T-helper 17 cell (primary cell): ENCODE results near the gene YIF1A. TPM values are rescaled to one million over a fixed set of nuclear protein-coding genes. Genes with fewer than 3 reads are reported as not detected.
A peak's percentile ranks its signal among the peaks of the same experiment; 100 is the strongest.
"Not testable (repeated sequence)": the region's sequence is repeated elsewhere in the genome, so short reads cannot be mapped to it uniquely, and the experiment has no call there.

Experiments used
- ATAC-seq: fragments of 150-1000 bp; cut with Tn5 transposase; 2 replicates; pipeline ENCODE4 v1.10.0; 2021; ENCODE audit warnings: mild to moderate bottlenecking, moderate library complexity
- DNase-seq, 3 donors: peaks; one replicate each; pipeline versions ENCODE4 v3.0.0 to v3.0.0-alpha.2; 2020 to 2021
- H3K9me3 ChIP-seq: one replicate; pipeline ENCODE4 v1.7.0; 2013; ENCODE audit warnings: low read length, mild to moderate bottlenecking; ENCODE audit not compliant: control insufficient read depth, poor library complexity, severe bottlenecking
- H3K27ac Mint-ChIP-seq: one replicate; pipeline ENCODE4 v1.8.0; 2022; ENCODE audit warnings: mild to moderate bottlenecking, moderate library complexity, mixed read lengths
- H3K27me3 Mint-ChIP-seq: one replicate; pipeline ENCODE4 v1.8.0; 2022; ENCODE audit warnings: mixed read lengths
- H3K36me3 Mint-ChIP-seq: one replicate; pipeline ENCODE4 v1.8.0; 2022; ENCODE audit warnings: low read depth, mixed read lengths
- H3K4me1 Mint-ChIP-seq: one replicate; pipeline ENCODE4 v1.8.0; 2022; ENCODE audit warnings: mild to moderate bottlenecking, mixed read lengths
- H3K4me3 Mint-ChIP-seq: one replicate; pipeline ENCODE4 v1.8.0; 2022; ENCODE audit warnings: mild to moderate bottlenecking, moderate library complexity, mixed read lengths
- total RNA-seq, 4 donors: library from RNA in 2 of 4; stranded (reverse) in 2 of 4; gene quantifications; one replicate each; pipeline ENCODE4 v1.2.3 and lab custom pipeline; 2022 to 2026

YIF1A gene
- total RNA-seq, 2 donors from 2014 or later: 32.6 to 35.1 TPM

DNA sequence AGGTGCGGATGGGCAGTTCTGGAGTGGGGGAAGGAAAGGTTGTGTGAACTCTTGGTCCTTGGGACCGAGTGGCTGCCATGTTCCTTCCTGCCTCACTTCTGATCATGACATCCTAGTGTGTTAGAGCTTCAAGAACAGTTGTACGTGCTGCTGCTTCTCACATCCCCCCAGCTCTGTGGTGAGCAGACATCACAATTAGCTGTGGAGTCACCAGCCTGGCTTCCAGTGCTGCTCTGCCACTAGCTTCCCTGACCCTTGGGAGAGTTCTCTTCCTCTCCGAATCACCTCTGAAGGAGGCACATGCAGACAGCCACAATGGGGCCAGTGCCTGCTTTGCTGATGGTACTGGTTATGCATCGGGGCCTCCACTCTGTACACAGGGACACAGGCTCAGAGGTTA, 26.8 kb downstream of the YIF1A start:
- no peak for ATAC-seq
- DNase-seq: no peak
- H3K4me3 Mint-ChIP-seq: no peak overlapping the region
- no peak overlapping the region for H3K27ac Mint-ChIP-seq
- H3K27me3 Mint-ChIP-seq: no peaks in the 10 kb centered on the region
- peaks cover 8% of the 10 kb centered on the region for H3K36me3 Mint-ChIP-seq
- H3K4me1 Mint-ChIP-seq: peaks cover 20% of the 10 kb centered on the region
- no peaks in the 10 kb centered on the region for H3K9me3 ChIP-seq

GRCh38 chr11:66261578-66261977, 27.4 kb downstream of the YIF1A start:
- H3K36me3 Mint-ChIP-seq: peaks cover 8% of the 10 kb centered on the region
- ATAC-seq (no peak), DNase-seq (no peak)
- H3K27ac Mint-ChIP-seq: no peak overlapping the region
- H3K4me3 Mint-ChIP-seq: peak overlapping the region; percentile 25
- peaks cover 21% of the 10 kb centered on the region for H3K4me1 Mint-ChIP-seq
- no peaks in the 10 kb centered on the region for H3K9me3 ChIP-seq
- no peaks in the 10 kb centered on the region for H3K27me3 Mint-ChIP-seq

- H3K4me3 Mint-ChIP-seq: no peak overlapping the region
- no peaks in the 10 kb centered on the region for H3K27me3 Mint-ChIP-seq
- H3K36me3 Mint-ChIP-seq: peaks cover 8% of the 10 kb centered on the region
- ATAC-seq (no peak), DNase-seq (no peak)
- H3K4me1 Mint-ChIP-seq: peaks cover 23% of the 10 kb centered on the region
- H3K9me3 ChIP-seq: no peaks in the 10 kb centered on the region
- H3K27ac Mint-ChIP-seq: peak overlapping the region; percentile 98
Observed at GRCh38 chr11:66259956-66260355, 29.0 kb downstream of the YIF1A start.

GRCh38 chr11:66259225-66259624, 29.7 kb downstream of the YIF1A start:
- H3K36me3 Mint-ChIP-seq: peaks cover 8% of the 10 kb centered on the region
- H3K4me1 Mint-ChIP-seq: peaks cover 21% of the 10 kb centered on the region
- H3K9me3 ChIP-seq: no peaks in the 10 kb centered on the region
- no peaks in the 10 kb centered on the region for H3K27me3 Mint-ChIP-seq
- DNase-seq: no peak
- H3K27ac Mint-ChIP-seq: peak overlapping the region; percentile 98
- peak overlapping the region; percentile 91 for H3K4me3 Mint-ChIP-seq
- no peak for ATAC-seq

GRCh38 chr11:66258473-66258893, 30.5 kb downstream of the YIF1A start:
- Mint-ChIP-seq H3K4me3 (peak overlapping the region; percentile 91), H3K36me3 (peaks cover 5% of the 10 kb centered on the region), H3K27me3 (no peaks in the 10 kb centered on the region), H3K4me1 (peaks cover 23% of the 10 kb centered on the region), H3K27ac (peak overlapping the region; percentile 98)
- no peak for ATAC-seq
- H3K9me3 ChIP-seq: no peaks in the 10 kb centered on the region
- no peak for DNase-seq

- ATAC-seq, H3K36me3 Mint-ChIP-seq, H3K27me3 Mint-ChIP-seq, H3K9me3 ChIP-seq, DNase-seq: not testable (repeated sequence)
- Mint-ChIP-seq H3K4me3 (peak overlapping the region; percentile 19), H3K27ac (peak overlapping the region; percentile 83), H3K4me1 (peaks cover 21% of the 10 kb centered on the region)
Observed at GRCh38 chr11:66253081-66253480, 35.9 kb downstream of the YIF1A start.

- Mint-ChIP-seq H3K4me3 (no peak overlapping the region), H3K36me3 (peaks cover 8% of the 10 kb centered on the region), H3K27me3 (no peaks in the 10 kb centered on the region), H3K27ac (no peak overlapping the region), H3K4me1 (peaks cover 23% of the 10 kb centered on the region)
- ATAC-seq (no peak), DNase-seq (no peak)
- H3K9me3 ChIP-seq: no peaks in the 10 kb centered on the region
Observed at GRCh38 chr11:66251809-66252208, 37.1 kb downstream of the YIF1A start.

DNA sequence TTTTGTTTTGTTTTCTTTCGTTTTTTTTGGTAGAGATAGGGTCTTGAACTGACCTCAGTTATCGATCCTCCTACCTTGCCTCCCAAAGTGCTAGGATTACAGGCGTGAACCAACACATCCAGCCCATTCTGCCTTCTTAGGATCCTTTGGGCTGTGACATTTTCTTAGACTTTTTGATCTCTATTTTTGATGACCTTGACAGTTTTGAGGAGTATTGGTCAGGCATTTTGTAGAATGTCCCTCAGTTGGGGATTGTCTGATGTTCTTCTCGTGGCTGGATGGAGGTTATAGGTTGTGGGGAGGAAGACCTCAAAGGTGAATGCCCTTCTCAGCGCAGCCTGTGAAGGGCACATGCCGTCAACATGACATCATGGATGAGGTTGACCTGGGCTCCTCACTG, 40.0 kb downstream of the YIF1A start:
- no peaks in the 10 kb centered on the region for H3K9me3 ChIP-seq
- Mint-ChIP-seq H3K27ac (peak overlapping the region; percentile 95), H3K27me3 (no peaks in the 10 kb centered on the region), H3K4me1 (peaks cover 22% of the 10 kb centered on the region), H3K4me3 (no peak overlapping the region), H3K36me3 (peaks cover 8% of the 10 kb centered on the region)
- ATAC-seq (no peak), DNase-seq (no peak)

- DNase-seq: no peak
- no peaks in the 10 kb centered on the region for H3K27me3 Mint-ChIP-seq
- H3K4me3 Mint-ChIP-seq: no peak overlapping the region
- peaks cover 21% of the 10 kb centered on the region for H3K4me1 Mint-ChIP-seq
- no peak for ATAC-seq
- H3K27ac Mint-ChIP-seq: peak overlapping the region; percentile 24
- peaks cover 5% of the 10 kb centered on the region for H3K36me3 Mint-ChIP-seq
- no peaks in the 10 kb centered on the region for H3K9me3 ChIP-seq
Observed at GRCh38 chr11:66247801-66248200, 41.1 kb downstream of the YIF1A start.

DNA sequence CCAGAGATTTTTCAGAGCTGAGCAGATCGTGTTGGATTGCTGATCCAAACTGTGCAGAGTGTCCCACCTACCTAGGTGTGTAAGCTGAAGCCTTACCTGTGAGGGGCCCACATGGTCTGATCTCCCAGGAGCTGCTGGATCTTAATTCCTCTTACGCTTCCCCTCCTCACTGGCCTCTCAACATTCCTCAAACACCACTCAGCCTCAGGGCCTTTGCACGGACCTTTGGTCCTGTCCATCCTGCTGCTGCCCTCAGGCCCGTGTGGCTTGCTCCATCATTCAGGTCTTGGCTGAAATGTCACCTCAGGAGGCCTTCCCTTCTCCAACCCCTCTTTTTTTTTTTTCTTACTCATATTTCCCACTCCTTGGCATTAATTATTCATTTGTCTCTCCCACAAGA, 41.6 kb downstream of the YIF1A start:
- Mint-ChIP-seq H3K27me3 (no peaks in the 10 kb centered on the region), H3K27ac (peak overlapping the region; percentile 85), H3K36me3 (peaks cover 5% of the 10 kb centered on the region), H3K4me1 (peaks cover 21% of the 10 kb centered on the region), H3K4me3 (no peak overlapping the region)
- no peaks in the 10 kb centered on the region for H3K9me3 ChIP-seq
- DNase-seq (no peak), ATAC-seq (no peak)

DNA sequence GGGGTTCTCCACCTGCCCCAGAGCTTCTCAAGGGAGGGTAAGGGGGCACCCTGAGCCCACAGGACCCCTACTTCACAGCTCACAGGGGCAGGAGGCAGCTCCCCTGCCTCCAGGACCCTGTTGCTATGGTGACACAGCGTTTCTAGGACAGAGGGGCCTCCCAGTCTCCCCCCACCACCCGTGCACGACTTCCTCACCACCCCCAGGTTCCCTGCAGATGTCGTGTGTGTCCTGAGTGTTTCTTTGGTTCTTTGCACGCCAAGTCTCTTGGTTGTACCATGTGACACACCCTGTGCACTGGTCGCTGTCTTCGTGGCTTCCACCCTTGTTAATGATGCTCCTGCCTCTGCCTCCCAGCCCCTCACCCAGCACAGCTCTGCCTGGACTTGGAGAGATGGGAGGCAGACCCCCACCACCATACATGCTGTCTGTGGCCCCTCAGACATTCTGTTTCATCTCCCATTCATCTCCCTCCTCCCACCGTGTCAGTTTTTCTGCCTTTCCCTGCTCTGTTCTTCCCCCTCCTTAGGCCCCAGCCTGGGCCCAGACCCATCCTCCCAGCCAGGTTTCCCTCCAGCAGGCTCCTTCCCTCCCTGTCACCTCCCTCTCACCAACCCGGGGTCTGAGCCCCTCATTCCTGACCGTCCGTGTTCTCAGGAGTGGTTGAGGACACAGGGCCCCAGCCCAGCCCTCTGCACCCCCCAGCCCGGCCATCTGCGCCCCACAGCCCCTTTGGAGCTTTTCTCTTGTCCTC, 45.0 kb downstream of the YIF1A start:
- peaks cover 8% of the 10 kb centered on the region for H3K4me1 Mint-ChIP-seq
- DNase-seq (no peak), ATAC-seq (no peak)
- H3K36me3 Mint-ChIP-seq: peaks cover 6% of the 10 kb centered on the region
- H3K27me3 Mint-ChIP-seq: no peaks in the 10 kb centered on the region
- peak overlapping the region; percentile 41 for H3K4me3 Mint-ChIP-seq
- H3K9me3 ChIP-seq: no peaks in the 10 kb centered on the region
- H3K27ac Mint-ChIP-seq: peak overlapping the region; percentile 60

DNA sequence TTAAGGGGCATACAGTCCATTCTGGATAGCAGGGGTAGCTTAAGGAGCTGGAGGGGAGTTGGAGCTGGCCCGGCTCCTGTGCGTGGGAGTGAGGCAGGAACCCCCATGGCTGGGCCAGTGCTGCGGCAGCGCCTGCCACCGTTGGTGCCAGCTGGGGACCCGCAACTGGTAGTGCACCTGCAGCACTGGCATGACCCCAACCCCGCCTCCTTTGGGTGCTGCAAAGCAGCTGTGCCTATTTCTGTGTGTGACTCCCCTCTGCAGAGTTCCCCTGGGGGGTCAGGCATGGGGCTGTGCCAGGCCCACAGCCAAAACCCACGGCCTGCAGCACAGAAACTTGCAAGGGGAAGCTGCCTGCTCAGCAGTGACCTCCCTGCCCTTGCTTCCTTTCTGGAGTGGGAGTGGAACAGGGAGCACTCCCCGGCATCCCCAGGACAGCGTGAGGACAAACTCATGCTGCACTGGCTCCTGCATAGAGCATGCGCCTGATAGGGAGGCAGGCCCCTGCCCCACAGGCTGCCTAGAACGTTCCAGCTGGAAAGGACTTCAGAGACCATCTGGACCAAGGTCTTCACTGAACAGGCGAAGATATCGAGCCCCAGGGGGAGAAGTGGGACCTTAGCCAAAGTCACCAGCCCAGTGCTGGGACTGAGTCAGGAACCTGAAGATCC, 46.7 kb downstream of the YIF1A start:
- ATAC-seq (no peak), DNase-seq (no peak)
- peak overlapping the region; percentile 54 for H3K27ac Mint-ChIP-seq
- H3K9me3 ChIP-seq: no peaks in the 10 kb centered on the region
- H3K27me3 Mint-ChIP-seq: no peaks in the 10 kb centered on the region
- H3K36me3 Mint-ChIP-seq: peaks cover 6% of the 10 kb centered on the region
- peaks cover 8% of the 10 kb centered on the region for H3K4me1 Mint-ChIP-seq
- peak overlapping the region; percentile 25 for H3K4me3 Mint-ChIP-seq

DNA sequence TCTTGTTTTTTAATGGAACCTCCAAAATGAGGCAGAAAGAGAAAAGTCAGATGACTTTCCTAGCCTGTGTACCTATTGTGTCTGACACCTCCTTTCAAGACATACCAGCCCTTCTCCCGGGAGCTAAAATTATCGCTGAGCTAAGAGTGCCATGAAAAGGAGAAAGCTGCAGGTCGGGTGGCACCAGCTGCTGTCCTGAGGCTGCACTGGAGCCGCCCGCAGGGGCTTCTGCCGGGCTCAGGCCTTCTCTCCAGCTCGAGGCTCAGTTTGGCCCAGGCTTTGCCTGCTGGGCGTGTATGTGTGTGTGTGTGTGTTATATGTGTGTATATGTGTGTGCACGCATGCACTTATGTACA, 48.2 kb downstream of the YIF1A start:
- H3K4me3 Mint-ChIP-seq: no peak overlapping the region
- peaks cover 6% of the 10 kb centered on the region for H3K36me3 Mint-ChIP-seq
- ATAC-seq (no peak), DNase-seq (no peak)
- peak overlapping the region; percentile 53 for H3K27ac Mint-ChIP-seq
- H3K27me3 Mint-ChIP-seq: no peaks in the 10 kb centered on the region
- H3K4me1 Mint-ChIP-seq: peaks cover 2% of the 10 kb centered on the region
- no peaks in the 10 kb centered on the region for H3K9me3 ChIP-seq
